A549 (cell line): Measurements from ENCODE around the gene CDC42EP1. TPM values are rescaled to one million over a fixed set of nuclear protein-coding genes. Genes with fewer than 3 reads are reported as not detected.

Experiments
- ATAC-seq, 2 experiments: fragments of 200-7000 bp in 1 of 2; fragments of >200 bp in 1 of 2; cut with Nextera tagmentation in 1 of 2; cut with Tn5 transposase in 1 of 2; 3 replicates each; pipeline versions ENCODE4 v1.8.0 to v1.9.1; 2018 to 2020; ENCODE audit warnings: mild to moderate bottlenecking in 1 of 2, moderate library complexity in 1 of 2
- CTCF ChIA-PET: fragments of 300-600 bp; sonication (Branson Sonifier 250); formaldehyde crosslinking; extraction: SDS; loops from one replicate; lab custom pipeline; 2021; ENCODE audit warnings: antibody characterized with exemption, inconsistent platforms; lab: Yijun Ruan, JAX
- POLR2A ChIA-PET: fragments of 350-600 bp; formaldehyde crosslinking; extraction: SDS; loops from one replicate; lab custom pipeline; 2021; ENCODE audit warnings: antibody characterized with exemption, inconsistent platforms; lab: Yijun Ruan, JAX
- DNase-seq, 2 experiments: peaks; one replicate each; pipeline versions ENCODE4 v3.0.0 to v3.0.0-alpha.2; 2011 to 2016; ENCODE audit warnings: low read depth in 1 of 2, low spot score in 1 of 2
- FAIRE-seq: peaks from 2 replicates; lab custom pipeline; 2011; peaks lifted over from hg19 to GRCh38; lab: Jason Lieb, UNC
- H3K27ac ChIP-seq, 2 experiments: fragments of >200 bp; sonication (Bioruptor Twin); formaldehyde crosslinking; 3 replicates each; pipeline ENCODE4 v1.5.1; 2016 to 2017
- H3K4me1 ChIP-seq: fragments of >200 bp; sonication (Bioruptor Twin); formaldehyde crosslinking; 3 replicates; pipeline ENCODE4 v1.6.1; 2016
- H3K4me2 ChIP-seq: fragments of >200 bp; sonication (Bioruptor Twin); formaldehyde crosslinking; 3 replicates; pipeline ENCODE4 v1.6.1; 2016
- H3K4me3 ChIP-seq: fragments of >200 bp; sonication (Bioruptor Twin); formaldehyde crosslinking; 3 replicates; pipeline ENCODE4 v1.5.1; 2016
- H3K9me3 ChIP-seq: fragments of >200 bp; sonication (Bioruptor Twin); formaldehyde crosslinking; 3 replicates; pipeline ENCODE4 v1.6.1; 2016
- BHLHE40 ChIP-seq: IDR thresholded peaks from 2 replicates; pipeline ENCODE4 v1.6.1; 2012; ENCODE audit warnings: low read depth, low read length, inconsistent platforms
- EHF ChIP-seq: fragments of 250-450 bp; sonication (Bioruptor Pico); IDR thresholded peaks from 2 replicates; pipeline ENCODE4 v1.5.0; 2020; ENCODE audit warnings: mild to moderate bottlenecking
- FOSB ChIP-seq: fragments of 250-450 bp; sonication (Bioruptor Pico); IDR thresholded peaks from 2 replicates; pipeline ENCODE4 v1.5.0; 2020; ENCODE audit warnings: mild to moderate bottlenecking, moderate library complexity
- FOSL2 ChIP-seq, 2 experiments: fragments of 450-650 bp in 1 of 2; fragments of >200 bp in 1 of 2; sonication (Bioruptor Twin) in 1 of 2; formaldehyde crosslinking; IDR thresholded peaks; 2 replicates each; pipeline versions ENCODE4 v1.5.0 to v1.6.1; 2016 to 2020; ENCODE audit warnings: mild to moderate bottlenecking in 1 of 2, moderate library complexity in 1 of 2
- GATA3 ChIP-seq: IDR thresholded peaks from 2 replicates; pipeline ENCODE4 v1.6.1; 2012; ENCODE audit warnings: borderline replicate concordance
- HDAC2 ChIP-seq: fragments of 200-600 bp; sonication (generic); IDR thresholded peaks from 2 replicates; pipeline ENCODE4 v1.6.1; 2016
- HOXB5 ChIP-seq: fragments of 250-450 bp; sonication (Bioruptor Pico); IDR thresholded peaks from 2 replicates; pipeline ENCODE4 v1.5.0; 2020; ENCODE audit warnings: mild to moderate bottlenecking, moderate library complexity
- KDM5A ChIP-seq: fragments of 200-600 bp; sonication (generic); IDR thresholded peaks from 2 replicates; pipeline ENCODE4 v1.6.1; 2016; ENCODE audit warnings: antibody characterized with exemption, mild to moderate bottlenecking
- PHF8 ChIP-seq: fragments of 200-600 bp; sonication (generic); IDR thresholded peaks from 2 replicates; pipeline ENCODE4 v1.6.1; 2016; ENCODE audit warnings: low read depth, mild to moderate bottlenecking, antibody characterized with exemption, moderate library complexity, borderline replicate concordance
- RAD21 ChIP-seq, 2 experiments: fragments of >200 bp in 1 of 2; sonication (Bioruptor Twin) in 1 of 2; formaldehyde crosslinking in 1 of 2; IDR thresholded peaks in 1 of 2; conservative IDR thresholded peaks in 1 of 2; 2 replicates in 1 of 2; 3 replicates in 1 of 2; pipeline ENCODE4 v1.6.1; 2012 to 2018; ENCODE audit warnings: inconsistent platforms in 1 of 2
- RARB ChIP-seq: fragments of 250-450 bp; sonication (Bioruptor Pico); IDR thresholded peaks from 2 replicates; pipeline ENCODE4 v1.8.0; 2021; ENCODE audit warnings: mild to moderate bottlenecking, moderate library complexity
- SMC3 ChIP-seq: fragments of >200 bp; sonication (Bioruptor Twin); formaldehyde crosslinking; IDR thresholded peaks from 3 replicates; pipeline ENCODE4 v1.6.1; 2018; ENCODE audit warnings: inconsistent platforms
- TFCP2L1 ChIP-seq: fragments of 250-450 bp; sonication (Bioruptor Pico); IDR thresholded peaks from 2 replicates; pipeline ENCODE4 v1.5.0; 2021; ENCODE audit warnings: mild to moderate bottlenecking
- TP53 ChIP-seq: fragments of 250-450 bp; sonication (Bioruptor Pico); IDR thresholded peaks from 2 replicates; pipeline ENCODE4 v1.5.0; 2021; ENCODE audit warnings: mild to moderate bottlenecking, moderate library complexity
- ZFP36 ChIP-seq: fragments of 450-650 bp; IDR thresholded peaks from 2 replicates; pipeline ENCODE4 v1.6.1; 2014; ENCODE audit warnings: borderline replicate concordance; ENCODE audit not compliant: partially characterized antibody
- ZSCAN20 ChIP-seq: fragments of 250-450 bp; sonication (Bioruptor Pico); IDR thresholded peaks from 2 replicates; pipeline ENCODE4 v1.8.0; 2022; ENCODE audit warnings: mild to moderate bottlenecking, moderate library complexity
- WGBS: methylation state at CpG from one replicate; pipeline ENCODE4 v1.1.6; 2017; ENCODE audit errors: missing lambda C conversion rate; 5-methylcytosine and 5-hydroxymethylcytosine counted together
- polyA plus RNA-seq, 4 experiments: library from polyadenylated mRNA; depleted of rRNA in 3 of 4; stranded (reverse); fragments of >200 nt; fragmentation: RNase III in 1 of 4; extraction: RNeasy Plus Mini Kit Qiagen cat#74134 plus additional on column Dnase treatment in 1 of 4; gene quantifications; 2 replicates in 3 of 4; 3 replicates in 1 of 4; pipeline ENCODE4 v1.2.3, GENCODE V29; 2011 to 2017
- TF ChIP-seq, protein P1 (sequence below): fragments of 200-600 bp; sonication (generic); IDR thresholded peaks from 2 replicates; pipeline ENCODE4 v1.6.1; 2016; ENCODE audit warnings: antibody characterized with exemption, mild to moderate bottlenecking, moderate library complexity
- TF ChIP-seq, protein P2 (sequence below): fragments of >200 bp; sonication (Bioruptor Twin); formaldehyde crosslinking; IDR thresholded peaks from 3 replicates; pipeline ENCODE4 v1.6.1; 2016
- TF ChIP-seq, protein P3 (sequence below): IDR thresholded peaks from 2 replicates; pipeline ENCODE4 v1.6.1; 2012
- TF ChIP-seq, protein P4 (sequence below): fragments of 150-350 bp; IDR thresholded peaks from 2 replicates; pipeline ENCODE4 v1.6.1; 2014; ENCODE audit warnings: low read depth, mild to moderate bottlenecking, low read length
- TF ChIP-seq, protein P5 (sequence below): IDR thresholded peaks from 2 replicates; pipeline ENCODE4 v1.6.1; 2012
- TF ChIP-seq, protein P6 (sequence below): fragments of >200 bp; sonication (Bioruptor Twin); formaldehyde crosslinking; IDR thresholded peaks from 3 replicates; pipeline ENCODE4 v1.5.1; 2016
- TF ChIP-seq, protein P7 (sequence below): fragments of 450-650 bp; IDR thresholded peaks from 2 replicates; pipeline ENCODE4 v1.6.1; 2014; ENCODE audit warnings: antibody characterized with exemption

The CDC42EP1 gene
- polyA plus RNA-seq, 2 of the 4 experiments (the other 2 are of a cell fraction): 16.0 to 20.2 TPM

DNA sequence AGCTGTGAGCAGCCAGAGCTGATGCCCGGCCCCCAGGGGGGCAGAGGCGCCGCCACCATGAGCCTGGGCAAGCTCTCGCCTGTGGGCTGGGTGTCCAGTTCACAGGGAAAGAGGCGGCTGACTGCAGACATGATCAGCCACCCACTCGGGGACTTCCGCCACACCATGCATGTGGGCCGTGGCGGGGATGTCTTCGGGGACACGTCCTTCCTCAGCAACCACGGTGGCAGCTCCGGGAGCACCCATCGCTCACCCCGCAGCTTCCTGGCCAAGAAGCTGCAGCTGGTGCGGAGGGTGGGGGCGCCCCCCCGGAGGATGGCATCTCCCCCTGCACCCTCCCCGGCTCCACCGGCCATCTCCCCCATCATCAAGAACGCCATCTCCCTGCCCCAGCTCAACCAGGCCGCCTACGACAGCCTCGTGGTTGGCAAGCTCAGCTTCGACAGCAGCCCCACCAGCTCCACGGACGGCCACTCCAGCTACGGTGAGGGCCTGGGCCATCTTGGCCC is 6.1 kb downstream of the CDC42EP1 start:
- peaks cover 67% of the 10 kb centered on the region for H3K4me1 ChIP-seq

DNA sequence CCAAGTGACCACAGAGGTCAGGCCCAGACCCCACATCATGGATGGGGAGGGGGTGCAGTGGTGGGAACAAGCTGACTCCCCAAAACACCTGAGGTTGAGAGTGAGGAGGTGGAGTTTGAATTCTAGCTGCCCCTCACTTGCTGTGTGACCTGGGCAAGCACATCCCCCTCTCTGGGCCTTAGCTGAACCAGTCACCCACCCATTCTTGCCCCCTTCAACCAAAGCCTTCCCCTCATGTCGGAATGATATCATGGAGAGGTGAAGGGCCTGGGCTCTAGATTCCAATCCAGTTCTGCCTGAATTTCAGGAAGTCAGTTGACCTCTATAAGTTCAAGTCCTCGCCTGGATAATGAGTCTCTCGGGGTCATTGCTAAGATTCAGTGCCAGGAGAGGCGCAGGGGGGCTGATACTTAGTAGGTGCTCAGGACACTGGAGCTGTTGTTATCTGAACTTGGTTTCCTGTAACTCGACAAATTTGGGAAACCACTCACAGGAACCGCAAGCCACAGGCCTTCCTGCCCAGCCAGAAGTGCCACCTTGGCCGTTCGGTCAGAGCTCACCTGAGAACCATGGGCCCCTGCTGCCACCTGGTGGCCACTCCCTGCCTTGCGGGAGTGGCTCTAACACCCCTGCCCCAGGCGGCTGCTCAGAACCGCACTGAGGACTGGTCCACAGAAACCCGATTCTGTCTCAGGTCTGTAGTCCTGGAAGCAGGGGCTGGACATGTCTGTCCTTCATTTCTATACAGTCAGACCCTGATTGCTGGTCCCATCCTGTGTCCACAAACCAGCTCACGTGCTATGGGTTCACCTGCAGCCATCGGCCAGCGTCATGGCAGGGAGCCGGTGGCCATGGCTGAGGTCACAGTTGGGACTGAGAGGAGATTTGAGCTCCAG is 6.9 kb downstream of the CDC42EP1 start:
- Histone ChIP-seq H3K4me3 (no peak overlapping the region), H3K27ac (0 out of 6 replicates have a peak overlapping the region, but pooled peaks of 1 of the 2 experiments have one; percentile 11), H3K9me3 (no peaks in the 10 kb centered on the region), H3K4me1 (peaks cover 63% of the 10 kb centered on the region), H3K4me2 (no peak overlapping the region)
- 83% methylated on average over 10 of the region's 16 CpGs for WGBS
- peak; percentile 38 to 71; a peak in 5 of 6 replicates for ATAC-seq
- no peak for FAIRE-seq
- DNase-seq: peak; percentile 63 to 68
- ChIA-PET CTCF (interaction anchor here (0.7 to 18.5 kb wide), 31 partner anchors 10 to 308 kb away, joined by 3 to 771 read pairs (median 7); partner anchors contain the start of genes CARD10, LGALS2 and MFNG), POLR2A (interaction anchor here (1.2 kb wide), 1 partner anchor 21 kb away, joined by 3 read pairs; no protein-coding TSS in a partner anchor)
- TF ChIP-seq RARB (CRISPR knock-in tag) (no peak), ZSCAN20 (CRISPR knock-in tag) (no peak), FOSB (CRISPR knock-in tag) (no peak), FOSL2 (IDR thresholded peaks at IDR 0.05) (no peak), FOSL2 (CRISPR knock-in tag; IDR thresholded peaks at IDR 0.05) (no peak), TFCP2L1 (CRISPR knock-in tag) (no peak), EHF (CRISPR knock-in tag) (no peak), BHLHE40 (no peak), HDAC2 (no peak), ZFP36 (peak; percentile 34), PHF8 (no peak), SMC3 (peak; percentile 82), TP53 (CRISPR knock-in tag) (no peak), RAD21 (conservative IDR thresholded peaks at IDR 0.05 in 1 of 2, IDR thresholded peaks at IDR 0.05 in 1 of 2) (peak; percentile 83), HOXB5 (CRISPR knock-in tag) (no peak), GATA3 (no peak), KDM5A (no peak)
- TF ChIP-seq, protein P1, sequence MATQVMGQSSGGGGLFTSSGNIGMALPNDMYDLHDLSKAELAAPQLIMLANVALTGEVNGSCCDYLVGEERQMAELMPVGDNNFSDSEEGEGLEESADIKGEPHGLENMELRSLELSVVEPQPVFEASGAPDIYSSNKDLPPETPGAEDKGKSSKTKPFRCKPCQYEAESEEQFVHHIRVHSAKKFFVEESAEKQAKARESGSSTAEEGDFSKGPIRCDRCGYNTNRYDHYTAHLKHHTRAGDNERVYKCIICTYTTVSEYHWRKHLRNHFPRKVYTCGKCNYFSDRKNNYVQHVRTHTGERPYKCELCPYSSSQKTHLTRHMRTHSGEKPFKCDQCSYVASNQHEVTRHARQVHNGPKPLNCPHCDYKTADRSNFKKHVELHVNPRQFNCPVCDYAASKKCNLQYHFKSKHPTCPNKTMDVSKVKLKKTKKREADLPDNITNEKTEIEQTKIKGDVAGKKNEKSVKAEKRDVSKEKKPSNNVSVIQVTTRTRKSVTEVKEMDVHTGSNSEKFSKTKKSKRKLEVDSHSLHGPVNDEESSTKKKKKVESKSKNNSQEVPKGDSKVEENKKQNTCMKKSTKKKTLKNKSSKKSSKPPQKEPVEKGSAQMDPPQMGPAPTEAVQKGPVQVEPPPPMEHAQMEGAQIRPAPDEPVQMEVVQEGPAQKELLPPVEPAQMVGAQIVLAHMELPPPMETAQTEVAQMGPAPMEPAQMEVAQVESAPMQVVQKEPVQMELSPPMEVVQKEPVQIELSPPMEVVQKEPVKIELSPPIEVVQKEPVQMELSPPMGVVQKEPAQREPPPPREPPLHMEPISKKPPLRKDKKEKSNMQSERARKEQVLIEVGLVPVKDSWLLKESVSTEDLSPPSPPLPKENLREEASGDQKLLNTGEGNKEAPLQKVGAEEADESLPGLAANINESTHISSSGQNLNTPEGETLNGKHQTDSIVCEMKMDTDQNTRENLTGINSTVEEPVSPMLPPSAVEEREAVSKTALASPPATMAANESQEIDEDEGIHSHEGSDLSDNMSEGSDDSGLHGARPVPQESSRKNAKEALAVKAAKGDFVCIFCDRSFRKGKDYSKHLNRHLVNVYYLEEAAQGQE: no peak
- TF ChIP-seq, protein P2, sequence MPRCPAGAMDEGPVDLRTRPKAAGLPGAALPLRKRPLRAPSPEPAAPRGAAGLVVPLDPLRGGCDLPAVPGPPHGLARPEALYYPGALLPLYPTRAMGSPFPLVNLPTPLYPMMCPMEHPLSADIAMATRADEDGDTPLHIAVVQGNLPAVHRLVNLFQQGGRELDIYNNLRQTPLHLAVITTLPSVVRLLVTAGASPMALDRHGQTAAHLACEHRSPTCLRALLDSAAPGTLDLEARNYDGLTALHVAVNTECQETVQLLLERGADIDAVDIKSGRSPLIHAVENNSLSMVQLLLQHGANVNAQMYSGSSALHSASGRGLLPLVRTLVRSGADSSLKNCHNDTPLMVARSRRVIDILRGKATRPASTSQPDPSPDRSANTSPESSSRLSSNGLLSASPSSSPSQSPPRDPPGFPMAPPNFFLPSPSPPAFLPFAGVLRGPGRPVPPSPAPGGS: no peak
- TF ChIP-seq, protein P3, sequence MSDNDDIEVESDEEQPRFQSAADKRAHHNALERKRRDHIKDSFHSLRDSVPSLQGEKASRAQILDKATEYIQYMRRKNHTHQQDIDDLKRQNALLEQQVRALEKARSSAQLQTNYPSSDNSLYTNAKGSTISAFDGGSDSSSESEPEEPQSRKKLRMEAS: no peak
- TF ChIP-seq, protein P4, sequence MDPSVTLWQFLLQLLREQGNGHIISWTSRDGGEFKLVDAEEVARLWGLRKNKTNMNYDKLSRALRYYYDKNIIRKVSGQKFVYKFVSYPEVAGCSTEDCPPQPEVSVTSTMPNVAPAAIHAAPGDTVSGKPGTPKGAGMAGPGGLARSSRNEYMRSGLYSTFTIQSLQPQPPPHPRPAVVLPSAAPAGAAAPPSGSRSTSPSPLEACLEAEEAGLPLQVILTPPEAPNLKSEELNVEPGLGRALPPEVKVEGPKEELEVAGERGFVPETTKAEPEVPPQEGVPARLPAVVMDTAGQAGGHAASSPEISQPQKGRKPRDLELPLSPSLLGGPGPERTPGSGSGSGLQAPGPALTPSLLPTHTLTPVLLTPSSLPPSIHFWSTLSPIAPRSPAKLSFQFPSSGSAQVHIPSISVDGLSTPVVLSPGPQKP: no peak
- TF ChIP-seq, protein P5, sequence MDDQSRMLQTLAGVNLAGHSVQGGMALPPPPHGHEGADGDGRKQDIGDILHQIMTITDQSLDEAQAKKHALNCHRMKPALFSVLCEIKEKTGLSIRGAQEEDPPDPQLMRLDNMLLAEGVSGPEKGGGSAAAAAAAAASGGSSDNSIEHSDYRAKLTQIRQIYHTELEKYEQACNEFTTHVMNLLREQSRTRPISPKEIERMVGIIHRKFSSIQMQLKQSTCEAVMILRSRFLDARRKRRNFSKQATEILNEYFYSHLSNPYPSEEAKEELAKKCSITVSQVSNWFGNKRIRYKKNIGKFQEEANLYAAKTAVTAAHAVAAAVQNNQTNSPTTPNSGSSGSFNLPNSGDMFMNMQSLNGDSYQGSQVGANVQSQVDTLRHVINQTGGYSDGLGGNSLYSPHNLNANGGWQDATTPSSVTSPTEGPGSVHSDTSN: no peak
- TF ChIP-seq, protein P6, sequence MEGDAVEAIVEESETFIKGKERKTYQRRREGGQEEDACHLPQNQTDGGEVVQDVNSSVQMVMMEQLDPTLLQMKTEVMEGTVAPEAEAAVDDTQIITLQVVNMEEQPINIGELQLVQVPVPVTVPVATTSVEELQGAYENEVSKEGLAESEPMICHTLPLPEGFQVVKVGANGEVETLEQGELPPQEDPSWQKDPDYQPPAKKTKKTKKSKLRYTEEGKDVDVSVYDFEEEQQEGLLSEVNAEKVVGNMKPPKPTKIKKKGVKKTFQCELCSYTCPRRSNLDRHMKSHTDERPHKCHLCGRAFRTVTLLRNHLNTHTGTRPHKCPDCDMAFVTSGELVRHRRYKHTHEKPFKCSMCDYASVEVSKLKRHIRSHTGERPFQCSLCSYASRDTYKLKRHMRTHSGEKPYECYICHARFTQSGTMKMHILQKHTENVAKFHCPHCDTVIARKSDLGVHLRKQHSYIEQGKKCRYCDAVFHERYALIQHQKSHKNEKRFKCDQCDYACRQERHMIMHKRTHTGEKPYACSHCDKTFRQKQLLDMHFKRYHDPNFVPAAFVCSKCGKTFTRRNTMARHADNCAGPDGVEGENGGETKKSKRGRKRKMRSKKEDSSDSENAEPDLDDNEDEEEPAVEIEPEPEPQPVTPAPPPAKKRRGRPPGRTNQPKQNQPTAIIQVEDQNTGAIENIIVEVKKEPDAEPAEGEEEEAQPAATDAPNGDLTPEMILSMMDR: peak; percentile 74
- TF ChIP-seq, protein P7, sequence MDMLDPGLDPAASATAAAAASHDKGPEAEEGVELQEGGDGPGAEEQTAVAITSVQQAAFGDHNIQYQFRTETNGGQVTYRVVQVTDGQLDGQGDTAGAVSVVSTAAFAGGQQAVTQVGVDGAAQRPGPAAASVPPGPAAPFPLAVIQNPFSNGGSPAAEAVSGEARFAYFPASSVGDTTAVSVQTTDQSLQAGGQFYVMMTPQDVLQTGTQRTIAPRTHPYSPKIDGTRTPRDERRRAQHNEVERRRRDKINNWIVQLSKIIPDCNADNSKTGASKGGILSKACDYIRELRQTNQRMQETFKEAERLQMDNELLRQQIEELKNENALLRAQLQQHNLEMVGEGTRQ: no peak

More for the DNA sequence above, 6.1 kb downstream of the CDC42EP1 start:
- no peaks in the 10 kb centered on the region for H3K9me3 ChIP-seq
- ATAC-seq: no peak
- no peak overlapping the region for H3K4me2 ChIP-seq
- peak overlapping the region in 1 of 2 experiments; percentile 28; a peak in 1 of 6 replicates for H3K27ac ChIP-seq
- FAIRE-seq: no peak
- no peak for TF ChIP-seq SMC3
- TF ChIP-seq, all 56 proteins: peak for 0
- WGBS: 92% methylated on average over 15 of the region's 28 CpGs
- DNase-seq: no peak
- POLR2A ChIA-PET: interaction anchor here (1.1 to 1.2 kb wide), 2 partner anchors 11 to 21 kb away, joined by 3 to 6 read pairs; no protein-coding TSS in a partner anchor
- H3K4me3 ChIP-seq: no peak overlapping the region
- CTCF ChIA-PET: interaction anchor here (0.9 to 18.5 kb wide), 21 partner anchors 9 to 307 kb away, joined by 3 to 771 read pairs (median 8); partner anchors contain the start of genes CARD10, LGALS2 and MFNG
